OCI-LY1 (cell line): Measurements from ENCODE around the gene ANTXR1.

ENCODE experiments used
- EZH2 ChIP-seq: fragments of 200-600 bp; sonication (generic), shearing (Covaris generic); IDR thresholded peaks from 2 replicates; pipeline ENCODE4 v1.8.0; 2017; ENCODE audit warnings: borderline replicate concordance, mixed run types, mild to moderate bottlenecking, antibody characterized with exemption, low read length, moderate library complexity, mixed read lengths
- TF ChIP-seq, protein P1 (sequence below): fragments of 200-600 bp; sonication (generic), shearing (Covaris generic); IDR thresholded peaks from 2 replicates; pipeline ENCODE4 v1.5.1; 2017; ENCODE audit warnings: mild to moderate bottlenecking, antibody characterized with exemption, low read length, moderate library complexity, mixed read lengths

DNA sequence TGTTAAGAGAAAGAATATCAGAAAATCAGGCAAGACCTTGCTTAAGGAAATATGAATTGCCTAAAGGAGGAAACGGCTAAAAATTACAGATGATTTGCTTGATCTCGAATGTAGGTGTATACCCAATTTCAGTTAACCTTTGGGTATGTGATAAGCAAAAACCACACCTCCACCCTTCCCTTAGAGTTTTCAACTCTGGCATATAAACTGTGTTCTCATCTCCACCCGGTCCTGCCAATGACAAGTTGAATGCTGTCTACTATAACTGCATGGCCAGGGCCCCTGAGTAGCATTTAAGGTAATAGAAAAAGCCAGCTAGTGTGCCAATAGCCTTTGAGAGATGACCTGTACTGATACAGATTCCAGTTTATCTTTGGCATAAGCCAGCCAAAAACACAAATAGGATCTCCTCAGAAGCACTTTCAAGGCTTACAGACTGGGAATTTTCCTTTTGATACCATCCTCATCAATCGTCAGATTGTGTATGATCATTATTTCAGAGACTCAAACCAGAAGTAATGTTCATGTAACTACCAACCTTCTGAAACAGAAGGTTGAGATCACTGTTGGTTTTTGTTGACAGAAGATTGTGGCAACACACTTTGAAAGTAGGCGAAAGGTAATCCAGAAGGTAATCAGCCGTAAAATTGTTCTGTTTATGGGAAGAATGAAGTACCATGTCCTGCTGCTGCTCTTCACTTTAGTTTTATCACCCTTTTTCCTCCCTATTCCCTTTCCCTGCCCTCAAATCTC is 211.0 kb downstream of the ANTXR1 start:
- TF ChIP-seq, protein P1, sequence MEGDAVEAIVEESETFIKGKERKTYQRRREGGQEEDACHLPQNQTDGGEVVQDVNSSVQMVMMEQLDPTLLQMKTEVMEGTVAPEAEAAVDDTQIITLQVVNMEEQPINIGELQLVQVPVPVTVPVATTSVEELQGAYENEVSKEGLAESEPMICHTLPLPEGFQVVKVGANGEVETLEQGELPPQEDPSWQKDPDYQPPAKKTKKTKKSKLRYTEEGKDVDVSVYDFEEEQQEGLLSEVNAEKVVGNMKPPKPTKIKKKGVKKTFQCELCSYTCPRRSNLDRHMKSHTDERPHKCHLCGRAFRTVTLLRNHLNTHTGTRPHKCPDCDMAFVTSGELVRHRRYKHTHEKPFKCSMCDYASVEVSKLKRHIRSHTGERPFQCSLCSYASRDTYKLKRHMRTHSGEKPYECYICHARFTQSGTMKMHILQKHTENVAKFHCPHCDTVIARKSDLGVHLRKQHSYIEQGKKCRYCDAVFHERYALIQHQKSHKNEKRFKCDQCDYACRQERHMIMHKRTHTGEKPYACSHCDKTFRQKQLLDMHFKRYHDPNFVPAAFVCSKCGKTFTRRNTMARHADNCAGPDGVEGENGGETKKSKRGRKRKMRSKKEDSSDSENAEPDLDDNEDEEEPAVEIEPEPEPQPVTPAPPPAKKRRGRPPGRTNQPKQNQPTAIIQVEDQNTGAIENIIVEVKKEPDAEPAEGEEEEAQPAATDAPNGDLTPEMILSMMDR: no peak
- no peak for TF ChIP-seq EZH2
